22Rv1 (cell line): Measurements from ENCODE around the gene TCEANC.

ENCODE experiments used
- CTCF ChIP-seq: fragments of 450-650 bp; IDR thresholded peaks from 2 replicates; pipeline ENCODE4 v1.5.1; 2017; ENCODE audit warnings: mild to moderate bottlenecking
- ZFX ChIP-seq: fragments of 450-650 bp; IDR thresholded peaks from 2 replicates; pipeline ENCODE4 v1.6.1; 2017; ENCODE audit warnings: antibody characterized with exemption, borderline replicate concordance

GRCh38 chrX:13607331-13607995, 45.5 kb upstream of the TCEANC start:
- TF ChIP-seq CTCF (no peak), ZFX (no peak)
